ENCODE measurements around the gene TSPAN18.

TSPAN18 gene

DNA sequence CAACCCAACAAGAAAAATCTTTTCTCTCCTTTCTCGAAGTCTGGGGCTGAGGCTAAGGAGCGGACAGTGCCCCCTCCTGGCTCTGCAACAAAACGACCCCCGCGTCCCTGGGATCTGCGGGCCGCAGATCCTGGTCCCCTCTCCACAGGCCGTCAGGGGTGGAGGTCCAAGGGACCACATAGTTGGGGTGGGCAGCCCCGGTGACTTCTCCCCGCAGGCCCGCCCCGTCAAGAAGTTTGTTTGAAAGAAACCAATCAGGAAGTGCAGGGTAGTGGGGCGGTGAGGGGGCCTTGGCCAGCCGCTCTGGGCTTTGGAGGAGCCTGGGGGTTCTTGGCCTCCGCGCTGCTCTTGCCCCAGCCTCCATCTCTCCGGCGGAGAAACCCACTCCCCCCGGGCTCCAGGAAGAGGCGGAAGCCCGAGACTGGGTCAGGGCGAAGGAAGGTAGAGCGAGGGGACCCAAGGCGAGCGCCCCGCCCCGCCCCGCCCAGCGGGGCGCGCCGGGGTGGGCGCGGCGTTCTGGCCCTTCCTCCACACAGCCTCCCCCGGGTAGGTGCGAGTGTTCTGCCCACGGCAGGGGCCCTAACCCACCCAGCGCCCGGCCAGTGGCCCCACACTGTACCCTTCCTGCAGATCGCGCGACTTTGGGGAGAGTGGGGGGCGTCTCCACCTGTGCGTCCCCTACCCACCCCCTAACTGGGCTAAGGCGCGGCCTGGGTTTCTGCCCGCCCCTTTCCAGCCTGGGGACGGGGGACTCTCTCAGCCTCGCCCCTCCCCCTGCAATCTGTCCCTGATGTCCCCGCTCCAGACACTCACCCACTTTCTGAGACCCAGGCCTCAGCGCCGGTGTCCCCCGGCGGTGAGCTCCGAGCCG lies 222.6 kb downstream of the TSPAN18 start:
- peak; percentile 79 for DNase-seq

DNA sequence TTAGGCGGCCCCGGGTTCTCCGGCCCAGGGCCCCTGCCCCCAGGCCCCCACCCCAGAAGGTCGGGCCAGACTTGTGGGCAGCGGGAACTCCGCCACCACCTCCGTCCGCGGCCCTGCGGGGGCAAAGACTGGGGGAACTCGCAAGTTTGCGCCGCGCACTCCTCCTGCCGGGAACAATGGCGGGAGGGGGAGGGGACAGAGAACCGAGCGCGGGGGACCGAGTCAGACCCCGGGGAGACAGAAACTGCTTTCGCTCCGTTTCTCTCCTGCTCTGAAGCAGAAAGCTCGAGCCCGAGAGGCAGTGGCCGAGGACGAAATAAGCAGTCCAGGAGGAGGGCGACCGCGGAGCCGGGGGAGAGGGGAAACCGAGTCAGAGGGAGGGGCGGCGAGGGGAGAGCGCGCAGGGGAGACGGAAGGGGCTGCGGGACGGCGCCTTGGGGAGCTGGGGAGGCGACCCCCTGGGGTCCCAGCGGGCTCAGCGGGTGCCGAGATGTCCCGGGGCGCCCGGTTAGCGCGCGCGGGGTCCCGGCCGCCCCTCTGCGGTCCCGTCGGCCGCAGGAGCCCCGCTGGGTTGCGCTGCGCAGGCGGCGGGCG lies 223.4 kb downstream of the TSPAN18 start:
- DNase-seq: peak; percentile 51

DNA sequence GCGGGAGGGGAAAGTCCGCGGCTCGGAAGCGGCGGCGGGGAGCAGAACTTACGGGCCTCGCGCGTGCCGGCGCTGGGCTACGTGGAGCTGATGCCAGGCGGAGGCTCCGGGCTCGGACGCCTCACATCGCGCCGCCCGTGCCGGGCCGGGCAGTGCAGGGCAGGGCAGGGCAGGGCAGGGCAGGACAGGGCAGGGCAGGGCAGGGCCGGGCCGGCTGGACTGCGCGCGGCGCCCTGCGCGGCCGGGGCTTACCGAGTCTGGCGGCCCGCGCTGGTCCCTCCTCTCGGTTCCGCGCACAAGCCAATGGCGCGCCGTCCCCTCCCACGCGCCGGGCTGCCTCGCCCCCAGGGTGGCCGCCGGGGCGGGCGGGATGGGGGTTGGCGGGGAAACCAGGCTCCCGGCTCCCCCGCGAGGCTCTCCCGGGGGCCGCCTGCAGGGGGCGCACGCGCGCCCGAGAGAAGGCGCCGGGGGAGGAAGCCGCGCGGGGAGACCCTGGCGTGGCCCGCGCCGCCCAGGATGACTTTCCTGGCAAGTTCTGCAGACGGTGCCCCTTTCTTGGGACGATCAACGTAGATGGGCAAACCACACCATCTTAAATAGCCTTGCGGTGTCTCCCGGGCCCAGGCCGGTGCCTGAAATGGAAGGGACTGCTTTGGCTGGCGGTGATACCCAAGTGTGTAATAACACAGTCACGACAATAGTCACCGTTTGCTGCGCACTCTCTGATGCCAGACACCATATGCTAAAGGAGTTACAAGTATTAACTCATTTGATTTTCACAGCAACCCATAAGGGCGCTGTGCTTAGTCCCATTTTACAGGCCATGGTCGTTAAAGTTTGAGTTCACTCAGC lies 224.1 kb downstream of the TSPAN18 start, which contains the start of gene TP53I11:
TSS of gene TP53I11 (minus strand) at position 259 of the 852 bp plus-strand sequence. CDS start 12,548 bp downstream, outside the sequence.
- DNase-seq: peak; percentile 58

DNA sequence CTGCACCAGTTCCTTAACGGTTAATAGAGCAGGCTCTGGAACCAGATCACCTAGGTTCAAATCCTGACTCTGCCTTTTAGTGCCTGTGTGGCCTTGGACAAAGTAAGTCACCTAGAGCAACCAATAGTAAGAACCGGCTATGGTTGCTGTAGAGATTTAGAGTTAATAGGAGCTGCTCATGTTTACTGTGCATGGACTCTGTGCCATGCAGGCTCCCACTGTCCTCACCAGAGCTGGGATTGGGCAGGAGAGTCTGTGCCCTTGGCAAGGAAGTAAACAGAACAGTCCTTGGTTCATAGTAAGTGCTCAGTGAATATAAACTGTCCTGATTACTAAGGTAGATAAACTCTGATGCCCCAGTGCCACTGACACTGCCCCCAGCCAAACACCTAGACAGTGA lies 225.3 kb downstream of the TSPAN18 start:
- no peak for DNase-seq

DNA sequence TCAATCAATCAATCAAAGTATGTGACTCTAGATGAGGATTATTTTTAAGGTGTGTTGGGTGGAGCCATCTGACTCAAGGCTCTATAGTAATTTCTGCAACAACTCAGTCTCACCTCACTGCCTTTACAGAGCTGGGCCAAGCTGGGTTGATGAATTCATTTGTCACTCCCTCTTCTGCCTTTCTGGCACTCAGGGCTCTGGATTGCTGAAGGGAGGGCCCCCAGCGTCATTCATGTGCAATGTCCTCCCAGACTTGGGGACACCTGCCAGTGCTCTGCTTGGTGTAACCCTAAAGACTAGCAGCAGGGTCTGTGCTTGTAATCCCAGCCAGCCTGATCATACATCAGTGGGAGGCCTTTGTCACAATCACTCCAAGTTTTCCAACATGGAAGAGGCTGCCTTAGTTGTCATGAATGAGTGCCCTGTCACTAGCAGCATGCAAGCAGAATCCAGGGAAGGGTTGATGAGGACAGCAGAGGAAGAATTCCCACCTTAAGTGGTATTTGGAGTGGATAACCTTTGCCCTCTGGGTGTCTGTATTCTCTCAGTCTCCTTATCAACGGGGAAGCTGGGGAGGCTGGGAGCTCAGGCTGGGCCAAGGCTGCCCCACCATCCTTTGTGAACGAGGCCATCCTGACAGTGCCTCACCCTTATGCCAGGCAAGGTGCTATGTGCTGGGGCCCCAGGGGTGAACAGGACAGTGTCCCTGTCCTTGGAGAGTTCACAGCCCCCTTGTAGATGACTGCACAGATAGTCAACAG lies 225.9 kb downstream of the TSPAN18 start:
- no peak for DNase-seq

DNA sequence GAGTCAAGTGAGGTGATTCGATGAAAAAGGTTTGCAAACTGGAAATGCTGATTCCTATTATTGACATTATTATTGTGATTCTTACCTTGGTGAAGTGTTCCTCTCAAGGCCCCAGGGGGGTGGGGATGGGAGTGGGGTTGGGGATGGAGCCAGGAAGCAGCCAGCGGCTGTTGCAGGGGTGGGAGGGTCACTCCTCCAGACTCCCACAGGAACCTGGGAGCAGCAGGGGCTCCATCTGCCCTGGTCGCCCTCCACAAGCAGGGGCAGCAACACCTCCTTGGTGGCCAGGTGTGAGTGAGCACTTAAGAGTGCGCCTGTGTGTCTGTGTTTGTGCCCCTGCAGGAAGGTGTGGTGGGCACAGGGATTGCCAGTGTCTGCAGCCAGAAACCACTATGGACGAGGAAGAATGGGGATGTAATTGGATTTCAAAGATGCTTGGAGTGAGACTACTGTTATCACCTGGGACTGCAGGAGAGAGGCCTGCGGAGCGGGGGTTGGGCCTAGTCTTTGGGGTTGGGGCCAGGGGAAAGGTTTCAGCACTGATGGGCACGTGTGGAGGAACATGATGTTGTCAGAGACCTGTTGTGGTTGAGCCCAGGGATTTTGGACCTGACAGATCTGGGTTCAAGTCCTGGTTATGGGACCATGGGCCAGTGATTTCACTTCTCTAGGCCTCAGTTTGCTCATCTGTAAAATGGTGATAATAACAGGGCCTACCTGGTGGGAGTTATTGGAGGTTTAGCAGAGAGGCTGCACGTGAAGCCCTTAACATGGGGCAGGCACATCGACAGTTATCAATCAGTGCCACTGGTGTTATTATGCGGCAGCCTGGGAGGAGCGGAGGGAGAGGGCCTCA lies 227.5 kb downstream of the TSPAN18 start:
- DNase-seq: peak; percentile 26

DNA sequence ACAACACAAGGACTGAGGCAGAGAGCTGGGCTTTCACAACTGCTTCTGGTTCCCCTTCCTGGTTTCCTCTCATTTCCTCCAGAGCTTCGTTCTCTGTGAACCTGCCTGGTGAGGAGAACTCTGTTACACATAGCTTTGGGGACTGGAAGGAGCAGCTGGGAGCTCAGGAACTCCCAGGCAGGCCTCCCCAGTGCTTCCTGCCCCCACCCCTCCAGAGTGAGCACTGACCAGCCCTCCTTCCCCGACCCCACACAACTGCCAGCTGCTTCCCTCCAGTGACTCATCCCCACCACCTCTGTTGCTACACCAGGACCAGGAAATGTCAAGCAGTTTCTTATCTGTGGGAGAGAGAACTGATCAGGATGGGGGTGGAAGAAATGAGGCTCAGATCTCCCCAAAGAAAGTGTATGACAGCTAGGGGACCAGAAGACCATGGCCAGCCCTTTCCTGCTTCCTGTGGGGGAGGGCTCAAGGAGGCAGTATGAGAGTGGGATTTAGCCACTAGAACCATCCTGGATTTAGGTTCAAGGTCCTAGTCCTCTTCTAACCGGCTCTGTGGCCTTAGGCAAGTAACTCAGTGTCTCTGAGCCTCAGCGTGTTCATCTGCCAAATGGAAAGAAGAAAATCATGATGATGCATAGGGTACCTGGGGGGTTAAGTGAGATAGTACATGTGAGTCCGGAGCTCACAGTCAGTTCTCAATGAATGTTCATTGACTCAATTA lies 228.4 kb downstream of the TSPAN18 start:
- DNase-seq: peak; percentile 16

DNA sequence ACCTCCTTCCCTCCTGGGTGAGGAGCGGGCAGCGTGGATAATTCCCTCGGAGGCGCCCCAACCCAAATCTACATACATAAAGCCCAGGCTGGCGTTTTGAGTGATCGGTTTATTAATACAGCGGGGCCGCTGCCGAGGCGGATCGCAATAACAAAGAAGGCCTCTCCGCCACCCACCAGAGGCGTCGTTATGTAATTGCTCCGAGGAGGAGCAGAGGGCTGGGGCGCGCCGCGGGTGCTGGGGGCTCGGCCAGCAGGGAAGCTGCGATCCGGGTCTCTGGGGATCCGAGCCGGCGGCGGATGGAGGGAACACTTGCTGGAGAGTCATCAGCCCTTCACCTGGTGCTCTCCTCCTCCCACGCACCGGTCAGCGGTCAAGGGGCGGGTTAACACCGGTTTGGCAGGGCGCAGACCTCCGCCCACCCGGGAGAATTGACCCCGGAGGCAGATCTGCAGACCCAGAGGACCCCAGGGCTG lies 230.3 kb downstream of the TSPAN18 start:
- DNase-seq: peak; percentile 27

DNA sequence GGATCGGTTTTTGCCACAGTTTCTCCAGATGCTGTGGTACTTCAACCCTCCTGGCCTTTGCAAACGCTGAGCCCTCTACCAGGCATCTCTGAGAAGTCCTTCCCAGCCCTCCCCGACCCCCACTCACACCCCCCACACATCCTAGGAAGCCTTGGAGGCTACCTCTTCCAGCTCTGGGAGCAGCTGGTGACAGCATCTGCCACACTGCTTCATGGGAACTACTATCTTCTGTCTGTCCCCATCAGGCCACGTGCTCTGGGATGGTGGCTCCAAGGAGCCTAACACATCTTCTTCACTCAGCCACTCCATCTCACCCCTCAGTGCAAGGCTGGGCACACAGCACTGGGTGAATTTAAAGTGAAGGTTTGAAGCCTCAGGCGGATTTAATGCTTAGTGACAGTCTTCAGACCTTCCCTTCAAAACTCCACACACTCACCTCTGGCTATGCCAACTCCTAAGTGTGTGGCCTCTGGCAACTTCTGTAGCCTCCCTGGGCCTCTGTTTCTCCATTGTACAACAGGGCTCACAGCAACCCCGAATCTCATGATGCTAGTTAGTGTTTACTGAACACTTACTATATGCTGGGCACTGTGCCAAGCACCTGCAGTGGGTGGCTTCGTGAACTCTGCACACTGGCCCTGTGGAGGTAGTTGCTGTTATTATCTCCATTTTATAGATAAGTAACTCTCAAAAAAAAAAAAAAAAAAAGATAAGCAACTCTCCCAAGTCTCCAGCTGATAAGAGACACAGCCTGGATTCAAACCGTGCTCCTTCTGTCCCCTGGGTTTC lies 231.2 kb downstream of the TSPAN18 start:
- DNase-seq: peak; percentile 82

DNA sequence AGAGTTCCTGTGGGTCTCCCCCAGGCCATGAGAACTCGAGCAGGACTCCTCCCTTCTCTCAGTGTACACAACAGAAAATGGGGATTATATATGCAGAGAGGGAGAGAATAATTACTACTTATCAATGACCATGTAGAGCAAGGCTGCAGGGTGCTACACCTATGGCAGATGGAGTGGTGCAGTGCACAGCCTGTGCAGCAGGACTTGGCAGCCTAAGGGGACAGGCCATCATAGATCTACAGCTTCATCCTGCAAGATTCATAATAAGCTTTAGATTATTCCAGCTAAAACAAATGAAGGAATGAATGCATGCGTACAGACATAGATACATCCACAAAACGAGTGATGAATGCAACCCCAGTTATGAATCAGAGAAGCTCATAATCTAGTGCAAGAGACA lies 232.3 kb downstream of the TSPAN18 start:
- no peak for DNase-seq

DNA sequence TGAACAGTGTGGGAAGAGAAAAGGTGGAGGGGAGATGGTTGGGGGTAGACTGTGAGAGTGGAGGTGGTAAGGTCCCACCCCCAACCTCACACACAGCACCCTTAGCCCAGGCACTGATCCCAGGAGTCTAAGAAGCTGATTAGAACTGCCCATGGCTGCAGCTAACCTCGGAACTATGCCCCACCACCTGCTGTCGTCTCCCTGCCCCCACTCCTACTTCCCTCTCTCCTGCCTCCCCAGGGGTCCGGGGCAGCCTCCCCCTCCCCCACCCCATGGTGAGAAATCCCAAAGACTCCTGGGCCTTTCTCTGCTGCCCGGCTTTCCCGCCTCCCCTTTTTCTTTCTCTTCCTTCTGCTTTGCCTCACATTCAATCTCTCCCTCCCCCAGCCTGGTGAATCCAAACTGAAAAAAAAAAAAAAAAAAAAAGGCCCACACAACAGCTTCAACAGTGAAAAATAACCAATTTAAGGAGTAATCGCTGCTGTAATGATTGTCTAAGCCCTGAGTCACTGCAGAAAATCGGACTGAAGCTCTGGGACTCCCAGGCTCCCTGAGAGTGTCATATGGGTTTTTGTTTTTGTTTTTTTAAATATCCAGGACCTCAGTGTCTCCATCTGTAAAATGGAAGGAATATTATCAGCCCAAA lies 233.6 kb downstream of the TSPAN18 start:
- peak; percentile 56 for DNase-seq

DNA sequence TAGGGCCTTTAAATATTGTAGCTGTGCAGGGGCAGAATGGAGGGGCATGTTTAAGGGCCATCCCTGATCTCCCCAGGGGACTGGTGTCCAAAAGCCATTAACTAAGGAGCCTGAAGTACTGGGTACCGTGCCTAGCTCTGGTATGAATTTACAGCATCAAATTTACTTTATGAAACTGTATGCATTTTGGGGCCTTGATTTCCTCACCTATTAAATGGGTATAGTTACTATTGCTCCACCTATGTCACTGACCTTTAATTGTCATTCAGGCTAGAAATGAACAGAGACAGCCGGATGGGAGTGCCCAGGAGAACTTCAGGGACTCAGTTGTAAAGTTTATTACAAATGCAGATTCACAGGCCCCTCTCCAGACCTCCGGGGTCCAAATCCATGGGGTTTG lies 235.7 kb downstream of the TSPAN18 start:
- DNase-seq: no peak

DNA sequence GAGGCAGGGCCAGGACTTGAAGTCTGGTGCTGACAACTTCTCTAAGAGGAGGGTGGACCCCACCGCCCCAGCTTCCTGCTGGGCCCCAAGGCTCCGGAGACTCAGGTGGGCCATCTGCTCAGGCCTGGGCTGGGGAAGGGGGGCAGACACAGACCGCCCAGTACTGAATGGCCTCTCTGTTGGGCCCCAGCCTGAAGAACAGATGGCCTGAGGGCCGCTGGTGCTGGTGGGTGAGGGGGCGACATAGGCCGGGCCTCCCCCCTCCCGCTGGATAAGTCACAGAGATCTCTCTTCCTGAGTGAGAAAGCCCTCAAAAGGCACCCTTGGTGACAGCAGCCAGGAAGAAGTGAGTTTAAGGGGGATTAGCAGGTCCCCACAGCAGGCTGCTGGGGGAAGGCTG lies 236.4 kb downstream of the TSPAN18 start:
- peak; percentile 51 for DNase-seq

DNA sequence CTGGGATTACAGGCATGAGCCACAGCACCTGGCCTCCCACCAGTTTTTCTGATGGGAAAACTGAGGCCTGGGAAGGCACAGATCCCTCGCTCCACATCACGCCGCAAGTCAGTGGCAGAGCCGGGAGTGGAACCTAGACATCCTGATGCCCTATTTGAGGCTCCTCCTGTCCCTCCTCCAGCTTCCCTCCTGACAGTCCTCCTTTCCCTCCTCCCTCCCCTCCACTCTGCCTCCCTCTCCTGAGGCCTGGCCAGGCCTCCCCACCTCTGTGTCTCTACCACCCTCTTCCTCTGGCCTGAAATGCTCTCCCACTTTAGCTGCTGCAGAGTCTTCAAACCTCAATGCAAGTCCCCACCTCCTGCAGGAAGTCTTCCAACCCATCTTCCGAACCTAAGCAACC lies 237.2 kb downstream of the TSPAN18 start:
- DNase-seq: no peak

DNA sequence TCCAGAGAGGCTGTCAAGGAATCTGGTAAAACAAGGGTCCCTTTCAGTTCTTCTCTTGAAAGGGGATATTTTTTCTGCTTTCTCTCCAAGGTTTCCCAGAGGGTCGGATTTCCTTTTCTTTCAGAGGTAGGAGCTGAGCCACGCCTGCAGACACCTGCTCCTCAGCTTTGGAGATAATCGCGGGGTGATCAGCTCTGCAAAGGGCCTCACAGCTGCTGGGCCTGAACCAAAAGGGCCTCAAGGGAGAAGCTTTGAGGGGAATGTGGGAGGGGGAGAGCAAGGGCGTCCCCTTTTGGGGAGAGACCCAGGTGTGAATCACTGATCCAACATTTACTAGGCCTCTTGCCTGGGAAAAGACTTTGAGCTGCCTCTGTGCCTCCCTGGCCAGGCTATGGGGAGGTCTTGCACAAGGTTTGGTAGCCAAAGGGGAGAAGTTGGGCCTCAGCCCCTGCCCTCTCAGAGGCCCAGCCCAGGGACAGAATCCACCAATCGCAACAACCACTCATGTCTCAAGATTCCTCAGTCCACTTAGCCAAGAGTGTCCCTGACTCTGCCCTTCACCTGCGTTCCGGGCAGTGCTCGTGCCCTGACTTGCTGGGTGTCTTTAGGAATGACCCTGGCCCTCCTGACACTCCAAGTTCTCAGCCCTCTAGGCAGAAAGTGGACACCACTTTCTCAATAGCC lies 237.9 kb downstream of the TSPAN18 start:
- DNase-seq: peak; percentile 95

DNA sequence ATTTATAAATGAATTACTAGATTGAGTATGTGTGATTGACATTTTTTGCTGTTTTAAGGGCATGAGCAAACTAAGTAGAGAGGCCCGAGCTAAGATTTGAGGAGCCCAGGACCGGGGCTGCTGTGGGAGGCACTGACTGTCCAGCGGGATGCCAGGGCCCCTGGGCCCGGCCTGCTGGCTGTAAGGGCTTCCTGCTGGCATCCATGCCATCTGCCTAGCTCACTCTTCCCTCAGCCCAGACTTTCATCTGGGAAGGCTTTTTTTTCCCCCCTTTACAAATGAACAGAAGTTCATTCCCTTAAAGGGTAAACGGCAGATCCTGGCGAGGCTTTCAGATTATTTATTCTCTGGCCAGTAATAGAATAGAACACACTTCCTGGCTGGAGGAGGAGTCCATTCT lies 239.9 kb downstream of the TSPAN18 start:
- DNase-seq: peak; percentile 35

DNA sequence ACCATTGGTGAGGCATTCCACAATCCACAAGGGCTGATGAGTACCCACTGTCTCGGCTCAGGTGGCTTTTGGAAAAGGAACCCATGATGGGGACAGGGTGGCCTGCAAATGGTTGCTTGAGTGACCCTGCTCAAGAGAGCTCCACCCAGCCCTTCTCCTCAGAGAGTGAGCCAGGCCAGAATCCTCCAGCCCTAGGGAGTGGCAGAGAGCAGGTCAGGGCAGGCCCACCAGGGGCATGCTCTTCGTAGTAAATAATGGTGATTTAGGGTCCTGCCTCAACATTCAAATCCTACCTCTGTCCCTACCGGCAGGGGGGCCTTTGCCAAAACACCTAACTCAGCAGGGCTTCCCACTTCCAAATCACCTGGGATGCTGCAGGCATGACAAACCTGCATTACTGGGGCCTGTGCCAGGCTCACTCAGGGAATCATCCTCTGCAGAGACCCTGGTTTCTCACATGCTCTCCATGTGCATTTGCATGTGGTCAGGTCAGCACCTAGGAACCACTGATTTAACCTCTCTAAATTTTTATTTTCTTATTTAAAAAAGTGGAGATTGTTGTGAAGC lies 241.3 kb downstream of the TSPAN18 start:
- DNase-seq: no peak

DNA sequence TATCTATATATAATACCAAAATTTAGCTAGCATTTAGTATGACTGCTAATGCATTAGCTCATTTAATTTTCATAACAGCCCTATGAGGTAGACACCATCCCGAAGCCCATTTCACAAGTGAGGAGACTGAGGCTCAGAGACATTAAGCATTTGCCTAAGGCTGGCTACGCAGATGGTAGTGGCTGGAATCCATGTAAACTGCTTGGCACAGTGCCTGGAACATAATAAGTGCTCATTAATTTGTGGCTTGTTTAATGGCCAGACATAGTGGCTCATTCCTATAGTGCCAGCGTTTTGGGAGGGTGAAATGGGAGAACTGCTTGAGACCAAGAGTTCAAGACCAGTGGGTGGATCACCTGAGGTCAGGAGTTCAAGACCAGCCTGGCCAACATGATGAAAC lies 241.7 kb downstream of the TSPAN18 start:
- peak; percentile 45 for DNase-seq
